Glutamatergic neuron (in vitro differentiated cells): ENCODE data around the gene ARHGAP29. TPM values are rescaled to one million over a fixed set of nuclear protein-coding genes. Genes with fewer than 3 reads are reported as not detected.

Source experiments
- DNase-seq: peaks from one replicate; pipeline ENCODE4 v3.0.0; 2022
- H3K27ac Mint-ChIP-seq: one replicate; pipeline ENCODE4 v1.8.0; 2020; ENCODE audit warnings: mild to moderate bottlenecking, mixed read lengths, inconsistent platforms; ENCODE audit not compliant: unreplicated experiment
- H3K27me3 Mint-ChIP-seq: one replicate; pipeline ENCODE4 v1.8.0; 2020; ENCODE audit warnings: mild to moderate bottlenecking, moderate library complexity, mixed read lengths, inconsistent platforms; ENCODE audit not compliant: unreplicated experiment
- H3K36me3 Mint-ChIP-seq: one replicate; pipeline ENCODE4 v1.8.0; 2020; ENCODE audit warnings: mild to moderate bottlenecking, mixed read lengths, inconsistent platforms; ENCODE audit not compliant: unreplicated experiment
- H3K4me1 Mint-ChIP-seq: one replicate; pipeline ENCODE4 v1.8.0; 2020; ENCODE audit warnings: mild to moderate bottlenecking, low read depth, mixed read lengths, inconsistent platforms; ENCODE audit not compliant: unreplicated experiment
- H3K4me3 Mint-ChIP-seq: one replicate; pipeline ENCODE4 v1.8.0; 2020; ENCODE audit warnings: mild to moderate bottlenecking, mixed read lengths, inconsistent platforms; ENCODE audit not compliant: unreplicated experiment
- H3K9me3 Mint-ChIP-seq: one replicate; pipeline ENCODE4 v1.8.0; 2020; ENCODE audit warnings: mild to moderate bottlenecking, moderate library complexity, mixed read lengths, inconsistent platforms; ENCODE audit not compliant: unreplicated experiment
- total RNA-seq: library from RNA; stranded (reverse); fragmentation: NEBNext Ultra II Directional; extraction: Animal tissue kit (Norgen Biotek cat#: 25700); gene quantifications from one replicate; pipeline ENCODE4 v1.2.1, GENCODE V29; 2021; ENCODE audit not compliant: unreplicated experiment
- TF ChIP-seq, protein P1 (sequence below): fragments of 200-600 bp; sonication (generic); IDR thresholded peaks from one replicate; pipeline ENCODE4 v1.5.0; 2021; ENCODE audit not compliant: partially characterized antibody, unreplicated experiment

The ARHGAP29 gene
- total RNA-seq, 1 donor from 2014 or later = 1.1 TPM

DNA sequence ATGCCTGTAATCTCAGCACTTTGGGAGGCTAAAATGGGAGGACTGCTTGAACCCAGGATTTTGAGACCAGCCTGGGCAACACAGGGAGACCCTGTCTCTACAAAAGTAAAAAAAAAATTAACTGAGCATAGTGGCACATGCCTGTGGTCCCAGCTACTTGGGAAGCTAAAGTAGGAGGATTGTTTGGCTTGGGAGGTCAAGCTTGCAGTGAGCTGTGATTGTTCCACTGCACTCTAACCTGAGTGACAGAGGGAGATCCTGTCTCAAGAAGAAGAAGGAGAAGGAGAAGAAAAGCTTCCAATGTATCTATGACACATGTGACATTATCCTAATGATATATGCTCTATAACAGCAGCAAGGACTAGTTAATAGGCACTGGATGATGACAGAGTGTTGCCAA lies 20.1 kb upstream of the ARHGAP29 start:
- Mint-ChIP-seq H3K9me3 (peaks cover 2% of the 10 kb centered on the region), H3K27ac (no peak overlapping the region), H3K4me1 (peaks cover 2% of the 10 kb centered on the region), H3K36me3 (peaks cover 8% of the 10 kb centered on the region), H3K4me3 (no peak overlapping the region), H3K27me3 (no peaks in the 10 kb centered on the region)
- TF ChIP-seq, protein P1, sequence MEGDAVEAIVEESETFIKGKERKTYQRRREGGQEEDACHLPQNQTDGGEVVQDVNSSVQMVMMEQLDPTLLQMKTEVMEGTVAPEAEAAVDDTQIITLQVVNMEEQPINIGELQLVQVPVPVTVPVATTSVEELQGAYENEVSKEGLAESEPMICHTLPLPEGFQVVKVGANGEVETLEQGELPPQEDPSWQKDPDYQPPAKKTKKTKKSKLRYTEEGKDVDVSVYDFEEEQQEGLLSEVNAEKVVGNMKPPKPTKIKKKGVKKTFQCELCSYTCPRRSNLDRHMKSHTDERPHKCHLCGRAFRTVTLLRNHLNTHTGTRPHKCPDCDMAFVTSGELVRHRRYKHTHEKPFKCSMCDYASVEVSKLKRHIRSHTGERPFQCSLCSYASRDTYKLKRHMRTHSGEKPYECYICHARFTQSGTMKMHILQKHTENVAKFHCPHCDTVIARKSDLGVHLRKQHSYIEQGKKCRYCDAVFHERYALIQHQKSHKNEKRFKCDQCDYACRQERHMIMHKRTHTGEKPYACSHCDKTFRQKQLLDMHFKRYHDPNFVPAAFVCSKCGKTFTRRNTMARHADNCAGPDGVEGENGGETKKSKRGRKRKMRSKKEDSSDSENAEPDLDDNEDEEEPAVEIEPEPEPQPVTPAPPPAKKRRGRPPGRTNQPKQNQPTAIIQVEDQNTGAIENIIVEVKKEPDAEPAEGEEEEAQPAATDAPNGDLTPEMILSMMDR = no peak
- no peak for DNase-seq

DNA sequence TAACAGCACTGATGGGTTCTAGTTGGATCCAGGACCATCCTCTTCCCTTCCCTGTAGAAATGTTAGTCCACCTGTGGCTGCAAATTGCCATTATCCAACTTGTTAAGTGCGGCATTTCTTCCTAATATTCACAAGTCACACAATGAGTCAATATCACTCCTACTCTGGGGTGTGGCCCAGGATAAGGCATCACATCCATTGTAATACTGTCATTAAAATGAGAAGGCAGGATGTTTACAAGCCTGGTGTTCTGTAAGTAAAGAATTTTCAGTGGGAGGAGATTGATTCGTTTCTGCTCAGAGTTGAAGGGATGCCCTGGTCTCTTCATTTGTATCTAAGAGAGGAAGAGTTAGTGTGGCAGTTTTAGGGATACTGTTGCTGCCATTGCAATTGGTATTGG lies 18.1 kb upstream of the ARHGAP29 start:
- H3K4me3 Mint-ChIP-seq = no peak overlapping the region
- TF ChIP-seq, protein P1 = no peak
- peaks cover 7% of the 10 kb centered on the region for H3K36me3 Mint-ChIP-seq
- no peak overlapping the region for H3K27ac Mint-ChIP-seq
- no peak for DNase-seq
- peaks cover under 1% of the 10 kb centered on the region for H3K4me1 Mint-ChIP-seq
- no peaks in the 10 kb centered on the region for H3K27me3 Mint-ChIP-seq
- H3K9me3 Mint-ChIP-seq = no peaks in the 10 kb centered on the region

DNA sequence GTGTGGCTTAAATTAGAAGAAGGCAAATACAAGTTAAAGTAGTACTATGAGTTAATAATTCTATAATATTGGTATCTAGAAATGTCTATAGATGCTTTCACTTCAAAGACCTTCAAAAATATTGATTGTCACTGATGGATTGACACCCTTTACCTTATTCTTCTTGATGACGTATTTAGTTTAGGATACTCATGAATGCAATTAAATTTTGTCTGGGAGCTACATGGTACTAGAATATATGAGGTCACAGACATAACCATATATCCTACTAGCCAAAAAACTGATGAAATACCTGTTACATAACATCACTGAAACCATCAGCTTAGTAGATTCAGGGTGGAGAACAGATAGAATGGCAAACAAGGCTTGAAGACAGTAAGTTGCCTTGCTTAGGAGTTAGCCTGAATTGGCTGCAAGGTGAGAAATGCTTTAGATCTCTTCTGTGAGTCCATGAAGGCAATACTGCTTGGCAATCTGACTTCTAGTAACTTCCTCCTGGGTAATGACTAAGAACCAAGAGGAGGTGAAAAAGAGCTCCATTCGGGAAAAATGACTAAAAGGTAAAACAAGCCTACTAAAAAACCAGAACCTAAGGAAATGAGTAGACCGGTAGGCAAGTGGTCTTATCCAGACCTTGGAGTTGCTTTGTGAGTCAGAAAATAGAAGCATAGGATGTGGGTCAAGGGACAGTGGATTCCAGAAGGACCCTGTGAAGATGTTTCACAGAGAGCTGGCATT lies 16.9 kb upstream of the ARHGAP29 start:
- H3K27ac Mint-ChIP-seq = no peak overlapping the region
- no peak for DNase-seq
- H3K36me3 Mint-ChIP-seq = peaks cover 1% of the 10 kb centered on the region
- no peaks in the 10 kb centered on the region for H3K4me1 Mint-ChIP-seq
- no peak overlapping the region for H3K4me3 Mint-ChIP-seq
- TF ChIP-seq, protein P1 = no peak
- H3K9me3 Mint-ChIP-seq = no peaks in the 10 kb centered on the region
- H3K27me3 Mint-ChIP-seq = no peaks in the 10 kb centered on the region

DNA sequence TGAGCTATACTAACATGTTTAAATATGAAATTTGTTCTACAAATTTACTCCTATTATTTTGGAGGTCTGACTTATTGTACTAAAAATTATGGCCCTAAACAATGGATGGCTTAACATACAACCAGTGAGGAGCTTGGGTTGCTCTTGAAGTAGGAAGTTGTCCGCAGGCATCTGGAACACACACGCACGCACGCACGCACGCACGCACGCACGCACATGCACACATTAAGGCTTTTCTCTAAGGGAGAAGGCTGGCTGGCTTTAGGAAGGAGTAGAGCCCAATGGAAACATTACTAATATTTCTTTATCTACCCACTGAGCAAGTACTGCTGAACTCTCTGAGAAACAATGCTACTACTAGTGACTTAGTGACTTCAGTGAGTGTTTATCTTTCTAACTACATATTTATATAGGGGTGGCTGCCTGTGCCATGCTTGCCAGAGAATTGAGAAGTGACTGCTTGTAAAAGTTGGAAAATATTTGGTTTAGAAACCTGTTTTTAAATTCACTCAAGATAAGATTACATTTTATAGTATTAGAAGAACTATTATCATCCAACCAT lies 16.2 kb upstream of the ARHGAP29 start:
- DNase-seq = no peak
- Mint-ChIP-seq H3K9me3 (no peaks in the 10 kb centered on the region), H3K36me3 (no peaks in the 10 kb centered on the region), H3K4me3 (no peak overlapping the region), H3K27ac (no peak overlapping the region), H3K4me1 (no peaks in the 10 kb centered on the region), H3K27me3 (no peaks in the 10 kb centered on the region)
- TF ChIP-seq, protein P1 = no peak

DNA sequence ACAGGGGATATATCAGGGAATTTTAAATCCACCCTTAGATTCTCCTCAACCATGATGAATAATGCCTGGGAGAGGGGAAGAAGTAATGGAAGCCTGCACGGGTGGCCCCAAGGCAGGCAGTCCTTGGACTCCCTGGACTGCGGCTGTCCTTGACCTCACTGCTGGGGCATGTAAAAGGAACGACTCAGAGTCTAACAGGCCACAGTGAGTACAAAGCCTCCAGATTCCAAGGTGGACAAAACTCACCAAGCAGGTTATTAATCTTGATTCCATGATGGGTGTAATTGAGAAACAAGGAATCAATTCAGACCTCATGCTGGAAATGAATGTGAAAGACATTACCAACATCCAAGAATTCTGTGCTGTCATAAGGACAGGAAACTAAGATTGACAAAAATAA lies 13.0 kb upstream of the ARHGAP29 start:
- no peaks in the 10 kb centered on the region for H3K36me3 Mint-ChIP-seq
- peaks cover 7% of the 10 kb centered on the region for H3K27me3 Mint-ChIP-seq
- H3K4me3 Mint-ChIP-seq = no peak overlapping the region
- no peak overlapping the region for H3K27ac Mint-ChIP-seq
- H3K4me1 Mint-ChIP-seq = peaks cover 2% of the 10 kb centered on the region
- no peak for DNase-seq
- no peaks in the 10 kb centered on the region for H3K9me3 Mint-ChIP-seq
- TF ChIP-seq, protein P1 = no peak
